B cell (primary cell): ENCODE data around the gene ZNF524.

Source experiments
- CTCF ChIP-seq: fragments of 200-600 bp; IDR thresholded peaks from one replicate; pipeline ENCODE4 v1.8.0; 2022; ENCODE audit warnings: antibody characterized with exemption, mild to moderate bottlenecking
- EZH2 ChIP-seq: IDR thresholded peaks from 2 replicates; pipeline ENCODE4 v1.6.1; 2012; ENCODE audit warnings: borderline replicate concordance, low read depth, mild to moderate bottlenecking, moderate library complexity, low read length; ENCODE audit not compliant: insufficient read depth, poor library complexity, severe bottlenecking

GRCh38 chr19:55635856-55636440 lies 35.9 kb downstream of the ZNF524 start:
- TF ChIP-seq CTCF = no peak
- no peak for TF ChIP-seq EZH2
